ENCODE measurements around the gene CACNA1C.

The CACNA1C gene

DNA sequence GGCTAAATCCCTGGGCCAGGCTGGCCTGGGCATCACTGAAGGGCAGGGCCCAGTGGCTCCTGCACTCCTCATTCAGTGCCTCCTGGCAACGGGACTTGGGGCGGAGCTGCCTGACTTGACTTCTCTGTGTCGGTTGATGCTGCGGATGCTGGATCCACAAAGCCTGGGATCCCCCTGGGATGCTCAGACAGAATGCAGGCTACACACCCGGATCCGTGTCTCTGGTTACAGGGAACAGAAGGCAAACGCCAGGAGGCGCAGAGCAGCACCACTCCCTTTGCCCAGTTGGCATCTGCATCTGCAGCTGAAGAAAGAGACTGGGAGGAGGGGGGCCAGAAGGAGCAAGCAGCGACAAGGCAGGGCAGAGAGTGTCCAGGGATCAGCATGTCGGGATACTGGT lies 587.5 kb downstream of the CACNA1C start:
- DNase-seq: no peak

GRCh38 chr12:2640709-2641108 lies 587.9 kb downstream of the CACNA1C start:
- DNase-seq: no peak

DNA sequence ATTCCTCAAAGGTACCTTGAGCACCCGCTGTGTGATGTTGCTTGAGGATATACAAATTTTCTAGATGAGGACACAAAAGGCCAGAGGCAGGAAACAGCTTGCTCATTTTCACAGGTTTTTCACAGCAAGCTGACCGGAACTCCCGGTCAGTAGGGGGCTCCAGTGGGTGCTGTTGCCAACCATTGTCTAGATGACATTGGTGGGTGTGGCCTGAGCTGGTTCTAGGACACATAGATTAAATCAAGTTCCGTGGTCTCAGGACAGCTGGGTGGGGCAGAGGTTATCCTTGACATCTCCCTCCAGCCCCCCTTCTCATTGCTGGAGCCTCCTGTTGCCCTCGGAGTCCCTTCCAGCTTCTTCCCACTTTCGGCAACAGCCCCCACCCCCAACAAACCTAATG lies 588.4 kb downstream of the CACNA1C start:
- no peak for DNase-seq

GRCh38 chr12:2641761-2642160 lies 589.0 kb downstream of the CACNA1C start:
- no peak for DNase-seq

GRCh38 chr12:2642176-2642892 lies 589.5 kb downstream of the CACNA1C start:
- DNase-seq: no peak

GRCh38 chr12:2642896-2643425 lies 590.2 kb downstream of the CACNA1C start:
- no peak for DNase-seq

GRCh38 chr12:2643576-2644135 lies 590.9 kb downstream of the CACNA1C start:
- DNase-seq: no peak

DNA sequence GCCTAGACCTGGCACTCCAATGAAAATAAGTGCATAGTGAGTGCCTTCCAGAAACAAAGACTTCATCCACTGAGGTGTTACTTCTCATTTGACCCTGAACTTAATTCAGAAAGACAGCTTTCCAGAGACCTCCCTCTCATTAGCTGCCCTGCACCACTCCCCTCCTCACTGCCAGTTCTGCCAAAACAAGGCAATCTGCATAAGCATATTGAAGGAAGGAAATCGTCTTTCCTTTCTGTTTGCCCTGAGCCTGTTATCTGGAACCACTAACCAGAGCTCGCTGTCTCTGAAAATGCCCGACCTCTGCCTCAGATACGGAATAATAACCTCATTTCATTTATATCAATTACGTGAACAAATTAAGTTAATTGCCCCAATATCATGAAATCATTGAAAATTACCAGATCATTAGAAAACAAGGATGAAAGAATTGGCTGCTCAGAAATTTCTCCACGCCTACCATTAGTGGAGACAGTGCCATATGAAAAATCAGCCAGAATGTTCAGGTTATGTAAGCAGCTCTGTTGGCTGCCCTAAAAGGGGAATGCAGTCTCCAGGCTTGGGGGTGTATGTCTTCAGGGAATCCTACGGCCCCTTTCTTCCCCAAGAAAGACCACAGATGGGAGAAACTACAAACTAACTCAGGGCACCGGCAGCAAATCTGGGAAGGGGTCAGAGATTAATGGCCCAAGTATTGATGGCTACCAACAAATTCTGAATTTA lies 592.1 kb downstream of the CACNA1C start:
- DNase-seq: no peak

GRCh38 chr12:2645460-2645859 lies 592.7 kb downstream of the CACNA1C start:
- no peak for DNase-seq

DNA sequence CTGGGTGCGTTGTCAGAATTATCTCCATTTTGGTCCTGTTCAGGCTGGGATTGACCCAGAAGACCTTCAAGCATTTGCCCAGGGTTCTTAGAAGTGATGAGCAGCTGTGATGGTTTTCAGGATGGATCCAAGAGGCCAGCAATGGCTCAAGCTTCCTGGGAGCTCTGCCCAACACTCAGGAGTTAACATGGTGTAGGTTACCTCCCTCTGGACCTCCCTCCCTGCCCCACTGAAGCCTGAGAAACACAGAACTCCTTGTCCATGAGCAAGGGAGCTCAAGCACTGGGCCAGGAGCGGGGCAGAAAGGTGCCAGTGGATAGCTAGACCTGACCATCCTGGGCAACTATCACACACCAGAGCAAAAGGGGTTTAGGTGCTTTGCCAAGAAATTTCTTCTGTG lies 593.6 kb downstream of the CACNA1C start:
- no peak for DNase-seq

DNA sequence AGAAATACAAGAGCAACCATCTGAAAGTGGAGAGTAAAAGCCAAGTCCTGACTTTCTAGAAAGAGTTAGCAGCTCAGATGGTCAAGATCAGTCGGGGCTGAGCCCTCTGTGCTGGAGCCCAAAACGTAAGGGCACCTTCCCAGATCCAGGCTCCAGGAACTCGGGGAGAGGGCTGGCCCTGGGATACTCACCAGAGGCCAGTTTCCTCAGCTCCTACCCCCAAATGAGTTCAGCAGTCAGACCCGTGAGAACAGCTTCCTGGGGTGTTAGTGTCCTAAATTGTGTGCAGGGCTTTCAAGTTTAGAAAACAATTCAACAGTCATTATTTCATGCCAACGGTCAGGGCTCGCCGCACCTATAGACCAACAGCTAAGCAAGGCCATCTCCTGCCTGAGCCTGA lies 594.4 kb downstream of the CACNA1C start:
- DNase-seq: no peak

GRCh38 chr12:2648406-2648805 lies 595.6 kb downstream of the CACNA1C start:
- no peak for DNase-seq

- no peak for DNase-seq
Measured at GRCh38 chr12:2649201-2650030, 596.6 kb downstream of the CACNA1C start.

GRCh38 chr12:2650261-2651067 lies 597.7 kb downstream of the CACNA1C start:
- no peak for DNase-seq

GRCh38 chr12:2651068-2651965 lies 598.5 kb downstream of the CACNA1C start:
- no peak for DNase-seq

GRCh38 chr12:2652011-2652400 lies 599.2 kb downstream of the CACNA1C start:
- no peak for DNase-seq

- no peak for DNase-seq
Measured at GRCh38 chr12:2652401-2653081, 599.8 kb downstream of the CACNA1C start.

DNA sequence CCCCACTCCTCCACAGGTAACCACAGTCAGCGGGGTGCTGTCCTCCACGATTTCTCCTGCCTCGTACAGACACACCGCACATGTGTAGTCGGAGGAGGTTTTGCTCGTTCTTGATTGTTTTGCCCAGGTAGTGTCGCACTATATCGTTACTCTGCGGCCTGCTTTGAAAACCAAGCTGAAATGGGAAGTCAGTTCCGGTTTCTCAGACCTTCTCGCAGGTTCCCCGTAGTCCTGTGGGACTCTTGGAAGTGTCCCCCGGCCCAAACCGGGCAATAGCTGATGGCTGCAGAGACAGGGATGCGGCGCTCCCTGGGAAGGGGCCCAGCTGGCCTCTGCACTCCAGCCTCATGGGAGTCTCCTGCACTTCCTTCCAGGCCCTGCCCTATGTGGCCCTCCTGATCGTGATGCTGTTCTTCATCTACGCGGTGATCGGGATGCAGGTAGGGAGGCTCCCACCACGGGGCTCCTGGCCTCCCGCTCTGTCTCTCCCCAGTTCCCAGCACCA lies 600.7 kb downstream of the CACNA1C start:
- no peak for DNase-seq

- no peak for DNase-seq
Measured at GRCh38 chr12:2654311-2654710, 601.5 kb downstream of the CACNA1C start.

GRCh38 chr12:2654741-2655140 lies 602.0 kb downstream of the CACNA1C start:
- no peak for DNase-seq

Data from stimulated activated CD4-positive, alpha-beta T cell treated with anti-CD3 and anti-CD28 coated beads, Interleukin-4, amount 100 ng/mL, for 1 hour (primary cell).